OCI-M2 (cell line): ENCODE results near the gene IL25.
"Not testable (repeated sequence)": the region's sequence is repeated elsewhere in the genome, so short reads cannot be mapped to it uniquely, and the experiment has no call there.

Experiments
- DNase-seq: peaks from one replicate; lab custom pipeline; 2025; ENCODE audit not compliant: unreplicated experiment; lab: John Stamatoyannopoulos, UW

IL25 gene

DNA sequence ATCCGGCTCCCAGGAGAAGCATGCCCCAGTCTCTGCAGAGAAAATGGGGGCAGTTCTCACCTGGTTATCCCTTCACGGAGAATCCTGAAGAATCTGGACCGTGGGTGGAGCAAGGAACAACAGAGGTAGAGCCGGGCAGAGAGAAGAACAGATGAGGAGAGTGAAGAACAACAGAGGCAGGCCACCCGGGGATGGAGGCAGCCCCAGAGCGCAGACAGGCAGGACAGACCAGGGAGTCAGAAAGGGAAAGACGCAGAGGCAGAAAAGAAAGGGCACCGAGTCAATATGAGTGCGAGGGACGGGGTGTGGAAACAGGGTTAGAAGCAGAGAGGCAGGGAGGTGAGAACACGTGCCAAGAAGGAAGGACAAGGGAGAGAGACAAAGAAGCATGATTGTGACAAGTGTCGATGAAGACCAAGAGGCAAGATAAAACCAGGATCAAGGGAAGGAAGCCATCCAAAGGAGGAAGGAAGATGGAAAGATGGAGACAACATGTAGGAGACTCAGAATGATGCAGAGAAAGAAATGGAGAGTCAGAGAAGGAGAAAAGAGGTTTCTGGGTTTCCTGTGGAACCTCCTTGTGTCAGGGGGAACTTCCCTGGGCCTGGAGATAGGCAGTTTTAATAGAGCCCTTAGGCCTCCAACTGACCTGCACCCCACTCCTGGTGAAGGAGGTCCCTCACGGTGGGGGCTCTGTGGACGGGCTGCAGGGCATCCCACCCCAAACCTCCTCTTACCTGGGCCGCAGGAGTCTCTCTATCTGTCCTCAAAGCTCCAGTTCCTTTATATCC lies 35.1 kb downstream of the IL25 start, which contains the start of gene MYH6:
Gene MYH6 (minus strand): TSS at position 758 of the 791 bp plus-strand sequence. CDS start 1,050 bp downstream, outside the sequence.
- DNase-seq, result no peak

GRCh38 chr14:23408307-23408630 lies 35.7 kb downstream of the IL25 start:
- no peak for DNase-seq

DNA sequence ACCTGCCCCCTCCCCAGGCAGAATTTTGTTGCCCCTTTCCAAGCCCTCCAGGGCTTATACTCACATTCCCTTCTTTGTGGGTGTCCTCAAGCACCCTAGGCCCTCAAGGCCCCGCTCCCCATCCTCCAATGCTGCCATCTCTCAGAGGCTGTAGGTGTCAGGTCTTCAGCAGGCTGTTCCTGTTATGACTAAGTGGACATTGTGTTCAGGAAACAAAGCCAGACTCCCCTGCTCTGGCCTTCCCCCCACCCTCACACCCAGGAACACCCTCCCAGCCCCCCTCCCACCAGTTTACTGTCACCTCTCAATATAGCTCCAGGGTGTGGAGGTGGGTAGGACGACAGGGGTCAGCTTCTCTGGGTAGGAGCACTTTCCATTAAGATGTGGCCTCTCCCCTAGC lies 36.9 kb downstream of the IL25 start:
- DNase-seq, result no peak

GRCh38 chr14:23409966-23410635 lies 37.5 kb downstream of the IL25 start:
- no peak for DNase-seq

GRCh38 chr14:23411563-23412525 lies 39.2 kb downstream of the IL25 start:
- no peak for DNase-seq

- DNase-seq, result no peak
Observed at GRCh38 chr14:23413681-23414080, 41.1 kb downstream of the IL25 start.

GRCh38 chr14:23414254-23414653 lies 41.6 kb downstream of the IL25 start:
- DNase-seq, result no peak

DNA sequence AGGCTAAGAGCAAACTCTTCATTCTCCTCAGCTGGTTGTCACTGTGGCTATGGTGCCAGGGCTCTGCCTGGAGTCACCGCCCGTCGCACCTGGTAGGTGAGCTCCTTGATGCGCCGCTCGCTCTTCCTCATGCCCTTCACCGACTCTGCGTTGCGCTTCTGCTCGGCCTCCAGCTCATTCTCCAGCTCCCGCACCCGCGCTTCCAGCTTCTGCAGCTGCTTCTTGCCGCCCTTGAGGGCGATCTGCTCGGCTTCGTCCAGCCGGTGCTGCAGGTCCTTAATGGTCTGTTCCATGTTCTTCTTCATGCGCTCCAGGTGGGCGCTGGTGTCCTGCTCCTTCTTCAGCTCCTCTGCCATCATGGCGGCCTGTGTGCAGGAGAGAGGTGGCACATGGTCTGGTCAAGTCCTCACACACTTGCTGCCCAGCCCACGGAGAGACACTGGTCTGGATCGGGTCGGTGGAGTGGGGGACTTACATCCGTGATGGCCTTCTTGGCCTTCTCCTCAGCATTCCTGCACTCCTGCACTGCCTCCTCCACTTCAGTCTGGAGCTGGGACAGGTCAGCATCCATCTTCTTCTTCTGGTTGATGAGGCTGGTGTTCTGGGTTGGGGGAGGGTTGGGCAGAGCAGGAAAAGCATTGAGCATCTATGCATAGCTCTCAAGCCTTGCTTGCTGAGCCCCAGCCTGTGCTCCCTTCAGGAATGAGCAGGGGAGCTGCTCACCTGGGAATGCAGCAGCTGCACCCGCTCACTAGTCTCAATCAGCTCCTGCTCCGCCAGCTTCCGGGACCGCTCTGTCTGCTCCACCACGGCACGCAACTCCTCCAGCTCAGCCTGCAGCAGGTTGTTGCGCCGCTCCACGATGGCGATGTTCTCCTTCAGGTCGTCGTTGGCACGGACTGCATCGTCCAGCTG lies 42.6 kb downstream of the IL25 start:
- no peak for DNase-seq

- no peak for DNase-seq
Observed at GRCh38 chr14:23415821-23416778, 43.5 kb downstream of the IL25 start.

GRCh38 chr14:23416801-23417200 lies 44.2 kb downstream of the IL25 start:
- no peak for DNase-seq

- not testable (repeated sequence) for DNase-seq
Observed at GRCh38 chr14:23417269-23417668, 44.7 kb downstream of the IL25 start.

- no peak for DNase-seq
Observed at GRCh38 chr14:23418021-23418420, 45.4 kb downstream of the IL25 start.

GRCh38 chr14:23419646-23420045 lies 47.0 kb downstream of the IL25 start:
- not testable (repeated sequence) for DNase-seq

GRCh38 chr14:23421594-23421993 lies 49.0 kb downstream of the IL25 start:
- DNase-seq, result no peak

DNA sequence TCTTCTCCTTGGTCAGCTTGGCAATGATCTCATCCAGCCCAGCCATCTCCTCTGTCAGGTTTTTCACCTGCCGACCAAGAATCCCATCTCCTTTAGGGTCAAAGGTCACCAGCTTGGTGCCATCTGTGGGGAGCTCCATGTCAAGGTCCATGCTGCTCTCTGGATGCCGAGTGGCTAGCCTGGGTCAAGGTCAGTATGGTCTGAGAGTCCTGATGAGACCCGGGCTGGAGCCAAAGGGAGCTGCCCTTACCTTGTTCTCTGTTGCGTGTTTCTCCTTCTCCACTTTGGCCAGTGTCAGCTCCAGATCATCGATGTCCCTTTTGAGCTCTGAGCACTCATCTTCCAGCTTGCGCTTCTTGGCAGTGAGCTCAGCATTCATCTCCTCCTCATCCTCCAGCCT lies 51.0 kb downstream of the IL25 start:
- DNase-seq, result no peak

DNA sequence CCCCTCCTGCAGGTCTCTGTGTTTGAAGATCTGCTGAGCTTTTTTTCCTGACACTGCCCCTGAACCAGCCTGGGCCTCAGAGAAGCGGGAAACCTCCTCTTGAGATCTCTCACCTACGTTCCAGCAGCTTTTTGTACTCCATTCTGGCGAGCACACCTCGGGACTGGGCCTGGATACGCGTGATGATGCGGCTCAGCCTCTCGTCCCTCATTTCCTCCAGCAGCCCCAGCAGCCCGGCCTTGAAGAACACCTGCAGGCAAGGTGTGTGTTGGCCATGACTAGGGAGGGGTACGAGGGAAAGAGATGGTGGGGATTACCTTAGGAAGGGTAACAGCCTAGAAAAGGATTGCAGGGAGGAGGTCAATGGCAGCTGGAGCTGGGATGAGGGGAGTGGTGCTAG lies 52.6 kb downstream of the IL25 start:
- DNase-seq, result no peak

DNA sequence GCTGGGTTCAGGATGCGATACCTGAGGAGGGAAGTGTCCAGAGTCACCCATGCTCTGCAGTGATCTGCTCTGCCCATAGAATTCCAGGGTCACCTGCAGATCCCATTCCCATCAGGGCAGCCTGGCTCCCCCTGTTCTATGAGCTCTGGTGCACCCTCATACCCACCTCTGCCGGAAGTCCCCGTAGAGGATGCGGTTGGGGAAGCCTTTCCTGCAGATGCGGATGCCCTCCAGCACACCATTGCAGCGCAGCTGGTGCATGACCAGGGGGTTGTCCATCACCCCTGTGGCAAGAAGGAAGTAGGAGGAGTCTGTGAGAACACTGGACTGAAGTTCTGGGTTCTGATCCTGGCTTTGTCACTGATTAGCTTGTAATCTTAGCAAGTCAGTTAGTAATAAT lies 53.2 kb downstream of the IL25 start:
- not testable (repeated sequence) for DNase-seq
